NT2/D1 (cell line): ENCODE measurements around the gene FAM181A.

Source experiments
- SUZ12 ChIP-seq: IDR thresholded peaks from 2 replicates; pipeline ENCODE4 v1.6.1; 2011; ENCODE audit not compliant: insufficient read length, insufficient read depth; ENCODE audit errors: extremely low read depth
- ZNF274 ChIP-seq: IDR thresholded peaks from 2 replicates; pipeline ENCODE4 v1.6.1; 2011; ENCODE audit warnings: mild to moderate bottlenecking, low read depth, low read length

DNA sequence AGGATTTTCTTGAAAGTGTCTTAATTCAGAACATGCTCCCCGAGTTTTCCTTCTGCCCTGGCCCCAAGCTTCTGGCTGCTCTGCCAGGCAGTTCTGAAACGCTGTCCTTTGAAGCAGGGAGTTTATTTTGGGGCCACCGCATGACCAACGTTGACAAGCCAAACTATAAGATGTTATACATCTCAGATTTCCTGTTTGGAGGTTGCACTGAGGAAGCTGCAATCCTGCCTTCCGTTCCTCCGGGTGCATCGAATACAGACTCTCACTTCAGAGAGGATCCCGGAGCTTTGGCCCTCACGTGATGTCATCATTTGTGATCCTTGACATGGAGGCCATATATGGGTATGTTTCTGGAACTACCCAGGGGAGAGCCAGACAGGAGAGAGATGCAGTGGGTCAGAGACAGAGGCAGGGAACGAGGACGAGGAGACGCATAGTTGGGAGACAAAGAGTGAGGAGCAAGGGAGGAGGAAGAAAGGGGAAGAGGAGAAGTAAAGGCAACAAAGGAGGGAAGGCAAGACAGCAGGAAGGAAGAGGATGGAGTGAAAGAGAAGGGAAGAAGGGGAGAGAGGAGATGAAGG lies 49.4 kb downstream of the FAM181A start, which contains the start of gene ASB2:
- TF ChIP-seq SUZ12 (no peak), ZNF274 (no peak)
